NCI-H1105 treated with DMSO at 0.1 percent for 48 hours (cell line): Measurements from ENCODE around the gene MDFI.

Source experiments
- DNase-seq: peaks from one replicate; lab custom pipeline; 2025; lab: John Stamatoyannopoulos, UW

MDFI gene

GRCh38 chr6:41672816-41673703, 34.8 kb downstream of the MDFI start:
- DNase-seq: no peak

- DNase-seq: no peak
These were observed 35.4 kb downstream of the MDFI start for GRCh38 chr6:41673704-41674000.

GRCh38 chr6:41674231-41675000, 36.1 kb downstream of the MDFI start:
- DNase-seq: no peak

GRCh38 chr6:41675176-41675775, 37.0 kb downstream of the MDFI start:
- DNase-seq: no peak

- DNase-seq: no peak
These were observed 37.7 kb downstream of the MDFI start for GRCh38 chr6:41675992-41676391.

GRCh38 chr6:41676431-41676830, 38.2 kb downstream of the MDFI start:
- DNase-seq: no peak

- DNase-seq: peak; percentile 76
These were observed 39.1 kb downstream of the MDFI start for GRCh38 chr6:41677124-41677921.

GRCh38 chr6:41678511-41679084, 40.3 kb downstream of the MDFI start:
- no peak for DNase-seq

GRCh38 chr6:41679696-41680095, 41.4 kb downstream of the MDFI start:
- no peak for DNase-seq

- DNase-seq: no peak
These were observed 42.1 kb downstream of the MDFI start for GRCh38 chr6:41680182-41680965.

GRCh38 chr6:41682056-41682477, 43.8 kb downstream of the MDFI start:
- DNase-seq: peak; percentile 69

GRCh38 chr6:41682497-41683272, 44.4 kb downstream of the MDFI start:
- DNase-seq: no peak

- DNase-seq: no peak
These were observed 44.9 kb downstream of the MDFI start for GRCh38 chr6:41683273-41683522.

- DNase-seq: peak; percentile 55
These were observed 45.4 kb downstream of the MDFI start for GRCh38 chr6:41683523-41684310.

- DNase-seq: no peak
These were observed 46.3 kb downstream of the MDFI start for GRCh38 chr6:41684311-41685180.

- no peak for DNase-seq
These were observed 47.5 kb downstream of the MDFI start for GRCh38 chr6:41685641-41686380.

GRCh38 chr6:41687501-41688175, 49.4 kb downstream of the MDFI start:
- no peak for DNase-seq
